Neural progenitor cell (in vitro differentiated cells): Measurements from ENCODE around the gene SLC7A10. TPM values are rescaled to one million over a fixed set of nuclear protein-coding genes. Genes with fewer than 3 reads are reported as not detected.

Experiments
- DNase-seq: peaks from one replicate; pipeline ENCODE4 v3.0.0-alpha.2; 2016; ENCODE audit warnings: low spot score
- H2AFZ ChIP-seq: fragments of 200-600 bp; sonication (generic); replicated peaks from 2 replicates; pipeline ENCODE4 v1.6.1; 2016; ENCODE audit warnings: antibody characterized with exemption
- H3F3A ChIP-seq: fragments of 200-600 bp; sonication (generic); 2 replicates; pipeline ENCODE4 v1.6.1; 2016; ENCODE audit warnings: antibody characterized with exemption, low read depth
- H3K27ac ChIP-seq: fragments of 200-600 bp; sonication (generic); 2 replicates; pipeline ENCODE4 v1.5.1; 2016; ENCODE audit warnings: mild to moderate bottlenecking
- H3K27me3 ChIP-seq: fragments of 200-600 bp; sonication (generic); 2 replicates; pipeline ENCODE4 v1.6.1; 2016; ENCODE audit warnings: mild to moderate bottlenecking, moderate library complexity
- H3K36me3 ChIP-seq: fragments of 200-600 bp; sonication (generic); 2 replicates; pipeline ENCODE4 v1.5.1; 2016
- H3K4me1 ChIP-seq: fragments of 200-600 bp; sonication (generic); 2 replicates; pipeline ENCODE4 v1.6.1; 2016; ENCODE audit warnings: mixed run types
- H3K4me2 ChIP-seq: fragments of 200-600 bp; sonication (generic); 2 replicates; pipeline ENCODE4 v1.6.1; 2016
- H3K4me3 ChIP-seq: fragments of 200-600 bp; sonication (generic); 2 replicates; pipeline ENCODE4 v1.5.1; 2016
- H3K79me2 ChIP-seq: fragments of 200-600 bp; sonication (generic); 2 replicates; pipeline ENCODE4 v1.6.1; 2016; ENCODE audit warnings: low read depth
- H3K9ac ChIP-seq: fragments of 200-600 bp; sonication (generic); 2 replicates; pipeline ENCODE4 v1.6.1; 2016
- H3K9me3 ChIP-seq: fragments of 200-600 bp; sonication (generic); 2 replicates; pipeline ENCODE4 v1.5.1; 2016; ENCODE audit warnings: low read depth
- H4K20me1 ChIP-seq: fragments of 200-600 bp; sonication (generic); 2 replicates; pipeline ENCODE4 v1.6.1; 2016; ENCODE audit warnings: low read depth
- H3K27ac Mint-ChIP-seq: 3 replicates; pipeline ENCODE4 v1.8.0; 2021; ENCODE audit warnings: mixed read lengths
- H3K27me3 Mint-ChIP-seq: 2 replicates; pipeline ENCODE4 v1.8.0; 2022; ENCODE audit warnings: low read depth, mild to moderate bottlenecking, inconsistent platforms, moderate library complexity, mixed read lengths; ENCODE audit not compliant: insufficient read depth
- H3K36me3 Mint-ChIP-seq: 3 replicates; pipeline ENCODE4 v1.8.0; 2021; ENCODE audit warnings: mixed read lengths
- H3K4me1 Mint-ChIP-seq: 3 replicates; pipeline ENCODE4 v1.8.0; 2021; ENCODE audit warnings: mixed read lengths
- H3K4me3 Mint-ChIP-seq: 3 replicates; pipeline ENCODE4 v1.8.0; 2021; ENCODE audit warnings: mild to moderate bottlenecking, moderate library complexity, mixed read lengths
- H3K9me3 Mint-ChIP-seq: 3 replicates; pipeline ENCODE4 v1.8.0; 2020; ENCODE audit warnings: mixed read lengths
- CTCF ChIP-seq: fragments of 200-600 bp; sonication (generic); IDR thresholded peaks from 2 replicates; pipeline ENCODE4 v1.5.1; 2017; ENCODE audit warnings: antibody characterized with exemption, mild to moderate bottlenecking
- EZH2 ChIP-seq: fragments of 200-600 bp; sonication (generic); IDR thresholded peaks from 2 replicates; pipeline ENCODE4 v1.6.1; 2017; ENCODE audit warnings: antibody characterized with exemption, mild to moderate bottlenecking, moderate library complexity
- EZH2phosphoT487 ChIP-seq: fragments of 200-600 bp; sonication (generic); IDR thresholded peaks from 2 replicates; pipeline ENCODE4 v1.6.1; 2017; ENCODE audit warnings: antibody characterized with exemption
- total RNA-seq: library from RNA; depleted of rRNA; stranded (reverse); fragments of >200 nt; gene quantifications from 2 replicates; pipeline ENCODE4 v1.2.3, GENCODE V29; 2015; ENCODE audit warnings: low replicate concordance

SLC7A10 gene
- total RNA-seq, 1 donor from 2014 or later = 0.79 TPM

- H3K9ac ChIP-seq = no peak overlapping the region
- peaks cover 15% of the 10 kb centered on the region for H3K27me3 ChIP-seq
- H3K9me3 Mint-ChIP-seq = no peaks in the 10 kb centered on the region
- no peak overlapping the region for H3K4me3 Mint-ChIP-seq
- peak; percentile 92 for DNase-seq
- H2AFZ ChIP-seq = no peak overlapping the region
- H3F3A ChIP-seq = no peaks in the 10 kb centered on the region
- H3K4me1 ChIP-seq = no peaks in the 10 kb centered on the region
- no peak overlapping the region for H3K4me2 ChIP-seq
- H3K4me3 ChIP-seq = no peak overlapping the region
- no peaks in the 10 kb centered on the region for H3K36me3 Mint-ChIP-seq
- no peaks in the 10 kb centered on the region for H3K79me2 ChIP-seq
- peaks cover 8% of the 10 kb centered on the region for H3K27me3 Mint-ChIP-seq
- no peak overlapping the region for H3K27ac Mint-ChIP-seq
- H4K20me1 ChIP-seq = no peaks in the 10 kb centered on the region
- no peaks in the 10 kb centered on the region for H3K9me3 ChIP-seq
- no peaks in the 10 kb centered on the region for H3K4me1 Mint-ChIP-seq
- H3K36me3 ChIP-seq = no peaks in the 10 kb centered on the region
- no peak overlapping the region for H3K27ac ChIP-seq
- TF ChIP-seq CTCF (peak; percentile 89), EZH2phosphoT487 (no peak), EZH2 (no peak)
These were observed 9.8 kb upstream of the SLC7A10 start for GRCh38 chr19:33235269-33235995.

GRCh38 chr19:33234736-33235135, 9.1 kb upstream of the SLC7A10 start:
- Histone ChIP-seq H3K9ac (no peak overlapping the region), H3K27me3 (peaks cover 22% of the 10 kb centered on the region), H2AFZ (no peak overlapping the region), H3K4me2 (no peak overlapping the region), H3K27ac (no peak overlapping the region), H3K9me3 (no peaks in the 10 kb centered on the region), H3K4me3 (no peak overlapping the region), H3K36me3 (no peaks in the 10 kb centered on the region), H3K4me1 (no peaks in the 10 kb centered on the region), H3K79me2 (no peaks in the 10 kb centered on the region), H4K20me1 (no peaks in the 10 kb centered on the region), H3F3A (no peaks in the 10 kb centered on the region)
- no peak overlapping the region for H3K27ac Mint-ChIP-seq
- DNase-seq = no peak
- TF ChIP-seq CTCF (no peak), EZH2 (no peak), EZH2phosphoT487 (no peak)
- peaks cover 13% of the 10 kb centered on the region for H3K27me3 Mint-ChIP-seq
- peak overlapping the region; percentile 36 for H3K4me3 Mint-ChIP-seq
- no peaks in the 10 kb centered on the region for H3K4me1 Mint-ChIP-seq
- H3K36me3 Mint-ChIP-seq = no peaks in the 10 kb centered on the region
- H3K9me3 Mint-ChIP-seq = peaks cover 2% of the 10 kb centered on the region

DNA sequence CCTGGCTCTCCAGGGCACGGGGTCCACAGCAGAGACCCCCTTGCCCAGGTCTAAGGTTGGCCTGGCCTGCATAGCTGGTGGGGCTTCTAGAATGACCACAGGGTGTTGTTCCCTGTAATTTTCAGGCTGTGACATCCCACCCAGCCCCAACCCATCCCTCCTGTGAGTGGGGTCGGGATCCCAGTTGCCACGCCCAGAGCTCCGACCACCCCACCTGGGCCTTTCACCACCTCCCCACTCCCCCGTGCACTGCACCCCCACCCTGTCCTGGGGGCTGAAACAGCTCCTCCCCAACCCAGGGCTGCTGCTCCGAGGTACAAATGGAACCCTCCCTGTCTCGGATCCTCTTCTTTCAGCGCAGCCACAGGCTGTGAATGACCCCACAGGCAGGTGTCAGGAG, 8.4 kb upstream of the SLC7A10 start:
- H3K9me3 ChIP-seq = no peaks in the 10 kb centered on the region
- peaks cover 15% of the 10 kb centered on the region for H3K27me3 Mint-ChIP-seq
- no peak overlapping the region for H2AFZ ChIP-seq
- no peak overlapping the region for H3K9ac ChIP-seq
- DNase-seq = no peak
- no peak overlapping the region for H3K4me2 ChIP-seq
- no peak for TF ChIP-seq EZH2
- no peak for TF ChIP-seq CTCF
- no peak for TF ChIP-seq EZH2phosphoT487
- no peak overlapping the region for H3K27ac Mint-ChIP-seq
- no peaks in the 10 kb centered on the region for H3K36me3 ChIP-seq
- H4K20me1 ChIP-seq = no peaks in the 10 kb centered on the region
- H3K27me3 ChIP-seq = peaks cover 23% of the 10 kb centered on the region
- no peaks in the 10 kb centered on the region for H3K79me2 ChIP-seq
- no peaks in the 10 kb centered on the region for H3K4me1 Mint-ChIP-seq
- no peak overlapping the region for H3K4me3 Mint-ChIP-seq
- H3K36me3 Mint-ChIP-seq = no peaks in the 10 kb centered on the region
- no peak overlapping the region for H3K27ac ChIP-seq
- no peak overlapping the region for H3K4me3 ChIP-seq
- H3F3A ChIP-seq = no peaks in the 10 kb centered on the region
- H3K9me3 Mint-ChIP-seq = peaks cover 3% of the 10 kb centered on the region
- H3K4me1 ChIP-seq = no peaks in the 10 kb centered on the region
